Measurements from ENCODE around the gene DOC2B.
A peak's percentile ranks its signal among the peaks of the same experiment; 100 is the strongest.

Gene DOC2B

DNA sequence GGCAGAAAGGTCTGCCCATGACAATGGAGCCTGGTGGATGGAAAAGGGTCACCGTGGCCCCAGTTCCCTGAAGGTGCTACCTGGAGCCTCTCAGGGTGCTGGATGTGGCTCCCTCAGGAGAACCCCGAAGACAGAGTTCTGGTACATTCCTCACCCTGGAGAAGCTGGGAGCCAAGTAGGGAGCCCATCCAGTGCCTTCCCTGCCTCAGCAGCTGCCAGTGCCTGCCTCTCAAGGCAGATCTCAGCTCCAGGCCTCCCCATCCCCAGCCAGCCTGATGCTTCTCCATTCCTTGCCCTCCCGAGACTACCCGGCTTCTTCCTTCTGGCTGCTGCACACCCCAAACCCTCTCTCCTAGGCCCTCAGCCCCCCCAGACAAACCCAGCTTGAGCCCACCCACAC, 23.5 kb downstream of the DOC2B start:
- no peak overlapping the region for H3K4ac ChIP-seq (ENCODE audit: low read length)
- no peak overlapping the region for H3K9ac ChIP-seq (ENCODE audit: low read depth, low read length, poor library complexity)
- peak overlapping the region; percentile 58 for H2BK15ac ChIP-seq (ENCODE audit: low read length)
- H2BK5ac ChIP-seq (ENCODE audit: low read length) = peak overlapping the region; percentile 39
- no peak overlapping the region for H3K18ac ChIP-seq (ENCODE audit: low read length)
- no peak overlapping the region for H2AFZ ChIP-seq (ENCODE audit: low read length)
- H3K23ac ChIP-seq (ENCODE audit: low read depth, low read length, poor library complexity) = no peak overlapping the region
- no peak overlapping the region for H4K8ac ChIP-seq (ENCODE audit: low read depth, low read length)
- H2BK12ac ChIP-seq (ENCODE audit: low read length) = peak overlapping the region; percentile 10
- no peak overlapping the region for H3K27ac ChIP-seq (replicated peaks; ENCODE audit: low read length)
- H3K14ac ChIP-seq (ENCODE audit: low read length) = no peak overlapping the region
- H3K9me3 ChIP-seq (replicated peaks in 1 of 2; ENCODE audit: control insufficient read depth in 2 of 2, insufficient read depth in 1 of 2, low read depth in 1 of 2, low read length in 2 of 2) = peaks cover 0 to 2% of the 10 kb centered on the region in 2 donors
- H3K79me1 ChIP-seq (ENCODE audit: low read depth, low read length) = peaks cover 4% of the 10 kb centered on the region
- no peak for DNase-seq (ENCODE audit: low spot score)
- H3K4me2 ChIP-seq (ENCODE audit: insufficient read depth, low read length, poor library complexity, severe bottlenecking) = no peak overlapping the region
- H3K27me3 ChIP-seq (ENCODE audit: control insufficient read depth in 3 of 3, insufficient read depth in 3 of 3, low read depth in 1 of 3, low read length in 3 of 3) = peaks cover 0 to 11% (median 0%) of the 10 kb centered on the region in 3 experiments
- no peaks in the 10 kb centered on the region for H3K36me3 ChIP-seq (replicated peaks in 1 of 2; ENCODE audit: control insufficient read depth in 2 of 2, insufficient read depth in 2 of 2, low read length in 2 of 2)
- peak overlapping the region; percentile 63 for H2AK5ac ChIP-seq (ENCODE audit: low read depth, low read length)
- H4K91ac ChIP-seq (ENCODE audit: low read depth, low read length, poor library complexity) = peak overlapping the region; percentile 24
- no peak overlapping the region for H2BK120ac ChIP-seq (ENCODE audit: low read depth, low read length)
- no CpG with 5 or more reads among the region's 4 CpGs for WGBS, 2 donors (ENCODE audit: extremely low coverage in 2 of 2, insufficient read length in 2 of 2, insufficient replicate concordance in 1 of 2)
- H3K4me3 ChIP-seq (ENCODE audit: low read length in 2 of 2) = no peak overlapping the region
- H3K4me1 ChIP-seq (ENCODE audit: control insufficient read depth in 2 of 2, insufficient read depth in 1 of 2, low read depth in 1 of 2, low read length in 2 of 2) = no peaks in the 10 kb centered on the region

DNA sequence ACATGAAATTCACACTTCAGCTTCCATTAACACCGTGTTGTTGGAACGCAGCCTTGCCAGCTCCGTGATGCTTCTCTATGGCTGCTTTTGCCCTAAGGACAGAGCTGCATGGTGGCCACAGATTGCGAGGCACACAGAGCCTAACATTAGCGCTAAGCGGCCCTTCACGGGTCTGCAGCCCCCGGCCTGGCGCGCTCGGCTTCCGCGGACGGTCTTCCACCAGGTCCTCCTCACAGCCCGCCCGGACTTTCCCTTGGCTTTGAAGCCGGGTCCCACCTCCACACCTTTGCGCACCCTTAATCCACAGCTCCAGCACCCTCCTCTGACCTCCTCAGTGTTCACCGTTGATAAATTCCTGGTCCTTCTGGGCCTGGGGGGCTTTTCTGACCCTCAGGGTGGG, 24.5 kb downstream of the DOC2B start:
- no peak overlapping the region for H2AK5ac ChIP-seq (ENCODE audit: low read depth, low read length)
- no peak overlapping the region for H3K4ac ChIP-seq (ENCODE audit: low read length)
- H2AFZ ChIP-seq (ENCODE audit: low read length) = no peak overlapping the region
- H2BK12ac ChIP-seq (ENCODE audit: low read length) = no peak overlapping the region
- no peak overlapping the region for H4K91ac ChIP-seq (ENCODE audit: low read depth, low read length, poor library complexity)
- no peak overlapping the region for H3K23ac ChIP-seq (ENCODE audit: low read depth, low read length, poor library complexity)
- no peak overlapping the region for H3K9ac ChIP-seq (ENCODE audit: low read depth, low read length, poor library complexity)
- no peak overlapping the region for H3K27ac ChIP-seq (replicated peaks; ENCODE audit: low read length)
- no peak overlapping the region for H3K14ac ChIP-seq (ENCODE audit: low read length)
- peak overlapping the region; percentile 64 for H3K18ac ChIP-seq (ENCODE audit: low read length)
- no peak overlapping the region for H3K4me3 ChIP-seq (ENCODE audit: low read length in 2 of 2)
- no peak overlapping the region for H2BK120ac ChIP-seq (ENCODE audit: low read depth, low read length)
- no peak overlapping the region for H4K8ac ChIP-seq (ENCODE audit: low read depth, low read length)
- peaks cover 4% of the 10 kb centered on the region for H3K79me1 ChIP-seq (ENCODE audit: low read depth, low read length)
- H3K4me2 ChIP-seq (ENCODE audit: insufficient read depth, low read length, poor library complexity, severe bottlenecking) = no peak overlapping the region
- peaks cover 0 to 4% of the 10 kb centered on the region in 2 donors for H3K9me3 ChIP-seq (replicated peaks in 1 of 2; ENCODE audit: control insufficient read depth in 2 of 2, insufficient read depth in 1 of 2, low read depth in 1 of 2, low read length in 2 of 2)
- no peak for DNase-seq (ENCODE audit: low spot score)
- no peak overlapping the region for H2BK5ac ChIP-seq (ENCODE audit: low read length)
- no CpG with 5 or more reads among the region's 19 CpGs for whole genome bisulfite sequencing, 2 donors (ENCODE audit: extremely low coverage in 2 of 2, insufficient read length in 2 of 2, insufficient replicate concordance in 1 of 2)
- peaks cover 0 to 3% (median 0%) of the 10 kb centered on the region in 3 experiments for H3K27me3 ChIP-seq (ENCODE audit: control insufficient read depth in 3 of 3, insufficient read depth in 3 of 3, low read depth in 1 of 3, low read length in 3 of 3)
- no peak overlapping the region for H2BK15ac ChIP-seq (ENCODE audit: low read length)
- H3K36me3 ChIP-seq (replicated peaks in 1 of 2; ENCODE audit: control insufficient read depth in 2 of 2, insufficient read depth in 2 of 2, low read length in 2 of 2) = no peaks in the 10 kb centered on the region
- no peaks in the 10 kb centered on the region for H3K4me1 ChIP-seq (ENCODE audit: control insufficient read depth in 2 of 2, insufficient read depth in 1 of 2, low read depth in 1 of 2, low read length in 2 of 2)

DNA sequence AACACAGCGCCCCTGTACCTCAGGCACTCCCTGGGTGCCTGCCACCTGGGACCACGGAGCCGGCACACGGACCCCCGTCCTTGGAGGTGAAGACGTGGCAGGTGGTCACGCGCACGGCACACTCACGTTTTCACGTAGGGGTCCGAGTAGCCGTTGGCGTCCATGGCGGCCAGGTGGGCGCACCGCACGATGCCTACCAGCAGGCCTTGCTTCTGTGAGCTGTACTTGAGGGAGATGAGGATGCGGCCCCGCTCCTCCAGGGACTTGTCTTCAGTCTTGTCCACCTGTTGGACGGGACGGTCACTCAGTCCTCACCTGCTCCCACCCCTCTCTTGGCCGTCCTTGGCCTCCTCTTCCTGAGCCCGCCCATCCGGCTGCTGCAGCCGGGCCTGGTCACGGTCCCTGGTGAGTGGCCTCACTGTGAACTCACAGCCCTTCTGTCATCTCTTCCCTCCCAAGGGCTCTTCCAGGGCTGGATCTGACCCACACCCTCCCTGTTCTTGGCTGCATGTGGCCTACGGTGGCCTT, 25.3 kb downstream of the DOC2B start:
- no peak for DNase-seq (ENCODE audit: low spot score)
- H2BK12ac ChIP-seq (ENCODE audit: low read length) = no peak overlapping the region

DNA sequence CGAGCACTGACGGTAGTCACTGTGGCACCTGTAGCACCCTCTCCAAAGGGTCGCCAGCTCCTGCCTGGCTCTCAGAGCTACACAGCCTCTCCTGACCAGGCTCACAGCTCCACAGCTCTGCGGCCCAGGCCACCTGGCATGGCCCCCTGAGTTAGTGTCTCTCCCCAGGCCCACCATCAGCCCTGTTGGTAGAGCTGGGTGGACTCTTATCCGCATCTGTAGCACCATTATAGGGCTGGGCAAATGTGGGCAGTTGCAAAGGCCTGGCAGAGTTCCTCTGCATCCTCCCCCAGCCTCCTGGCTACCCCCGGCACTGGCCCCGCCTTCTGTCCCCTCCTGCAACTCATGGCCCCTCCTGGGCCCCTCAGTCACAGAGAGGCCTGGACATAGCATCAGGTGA, 25.9 kb downstream of the DOC2B start:
- no peak overlapping the region for H2BK120ac ChIP-seq (ENCODE audit: low read depth, low read length)
- WGBS, 2 donors (ENCODE audit: extremely low coverage in 2 of 2, insufficient read length in 2 of 2, insufficient replicate concordance in 1 of 2) = no CpG with 5 or more reads among the region's 7 CpGs
- H3K27ac ChIP-seq (replicated peaks; ENCODE audit: low read length) = no peak overlapping the region
- peaks cover 0 to 3% (median 0%) of the 10 kb centered on the region in 3 experiments for H3K27me3 ChIP-seq (ENCODE audit: control insufficient read depth in 3 of 3, insufficient read depth in 3 of 3, low read depth in 1 of 3, low read length in 3 of 3)
- no peak overlapping the region for H3K4me3 ChIP-seq (ENCODE audit: low read length in 2 of 2)
- H3K9me3 ChIP-seq (replicated peaks in 1 of 2; ENCODE audit: control insufficient read depth in 2 of 2, insufficient read depth in 1 of 2, low read depth in 1 of 2, low read length in 2 of 2) = peaks cover 0 to 4% of the 10 kb centered on the region in 2 donors
- H4K8ac ChIP-seq (ENCODE audit: low read depth, low read length) = no peak overlapping the region
- peak overlapping the region; percentile 21 for H3K9ac ChIP-seq (ENCODE audit: low read depth, low read length, poor library complexity)
- no peak for DNase-seq (ENCODE audit: low spot score)
- H3K18ac ChIP-seq (ENCODE audit: low read length) = peak overlapping the region; percentile 35
- no peak overlapping the region for H2BK12ac ChIP-seq (ENCODE audit: low read length)
- H3K14ac ChIP-seq (ENCODE audit: low read length) = no peak overlapping the region
- peaks cover 4% of the 10 kb centered on the region for H3K79me1 ChIP-seq (ENCODE audit: low read depth, low read length)
- peak overlapping the region; percentile 75 for H2BK5ac ChIP-seq (ENCODE audit: low read length)
- no peak overlapping the region for H4K91ac ChIP-seq (ENCODE audit: low read depth, low read length, poor library complexity)
- H3K4ac ChIP-seq (ENCODE audit: low read length) = no peak overlapping the region
- peak overlapping the region; percentile 90 for H2AK5ac ChIP-seq (ENCODE audit: low read depth, low read length)
- no peaks in the 10 kb centered on the region for H3K4me1 ChIP-seq (ENCODE audit: control insufficient read depth in 2 of 2, insufficient read depth in 1 of 2, low read depth in 1 of 2, low read length in 2 of 2)
- no peaks in the 10 kb centered on the region for H3K36me3 ChIP-seq (replicated peaks in 1 of 2; ENCODE audit: control insufficient read depth in 2 of 2, insufficient read depth in 2 of 2, low read length in 2 of 2)
- H2BK15ac ChIP-seq (ENCODE audit: low read length) = no peak overlapping the region
- no peak overlapping the region for H2AFZ ChIP-seq (ENCODE audit: low read length)
- H3K4me2 ChIP-seq (ENCODE audit: insufficient read depth, low read length, poor library complexity, severe bottlenecking) = no peak overlapping the region
- H3K23ac ChIP-seq (ENCODE audit: low read depth, low read length, poor library complexity) = no peak overlapping the region

More for the DNA sequence above, 25.3 kb downstream of the DOC2B start:
- H3K18ac ChIP-seq (ENCODE audit: low read length) = peak overlapping the region; percentile 48
- peak overlapping the region; percentile 75 for H2BK5ac ChIP-seq (ENCODE audit: low read length)
- H3K9ac ChIP-seq (ENCODE audit: low read depth, low read length, poor library complexity) = peak overlapping the region; percentile 70
- no CpG with 5 or more reads among the region's 28 CpGs for WGBS, 2 donors (ENCODE audit: extremely low coverage in 2 of 2, insufficient read length in 2 of 2, insufficient replicate concordance in 1 of 2)
- H3K27me3 ChIP-seq (ENCODE audit: control insufficient read depth in 3 of 3, insufficient read depth in 3 of 3, low read depth in 1 of 3, low read length in 3 of 3) = peaks cover 0 to 3% (median 0%) of the 10 kb centered on the region in 3 experiments
- peak overlapping the region; percentile 80 for H3K23ac ChIP-seq (ENCODE audit: low read depth, low read length, poor library complexity)
- H2AFZ ChIP-seq (ENCODE audit: low read length) = no peak overlapping the region
- H3K9me3 ChIP-seq (replicated peaks in 1 of 2; ENCODE audit: control insufficient read depth in 2 of 2, insufficient read depth in 1 of 2, low read depth in 1 of 2, low read length in 2 of 2) = peaks cover 0 to 4% of the 10 kb centered on the region in 2 donors
- no peak overlapping the region for H3K4ac ChIP-seq (ENCODE audit: low read length)
- H3K4me1 ChIP-seq (ENCODE audit: control insufficient read depth in 2 of 2, insufficient read depth in 1 of 2, low read depth in 1 of 2, low read length in 2 of 2) = no peaks in the 10 kb centered on the region
- peak overlapping the region; percentile 17 for H4K8ac ChIP-seq (ENCODE audit: low read depth, low read length)
- no peak overlapping the region for H4K91ac ChIP-seq (ENCODE audit: low read depth, low read length, poor library complexity)
- H2BK120ac ChIP-seq (ENCODE audit: low read depth, low read length) = no peak overlapping the region
- no peak overlapping the region for H3K4me3 ChIP-seq (ENCODE audit: low read length in 2 of 2)
- peak overlapping the region; percentile 38 for H3K14ac ChIP-seq (ENCODE audit: low read length)
- H2AK5ac ChIP-seq (ENCODE audit: low read depth, low read length) = peak overlapping the region; percentile 70
- peaks cover 4% of the 10 kb centered on the region for H3K79me1 ChIP-seq (ENCODE audit: low read depth, low read length)
- H3K27ac ChIP-seq (replicated peaks; ENCODE audit: low read length) = no peak overlapping the region
- H2BK15ac ChIP-seq (ENCODE audit: low read length) = peak overlapping the region; percentile 37
- H3K36me3 ChIP-seq (replicated peaks in 1 of 2; ENCODE audit: control insufficient read depth in 2 of 2, insufficient read depth in 2 of 2, low read length in 2 of 2) = no peaks in the 10 kb centered on the region
- no peak overlapping the region for H3K4me2 ChIP-seq (ENCODE audit: insufficient read depth, low read length, poor library complexity, severe bottlenecking)

All from neuronal stem cell (in vitro differentiated cells).